ENCODE results near the gene PTPRD. TPM values are rescaled to one million over a fixed set of nuclear protein-coding genes. Genes with fewer than 3 reads are reported as not detected.

PTPRD gene
- total RNA-seq, 2 donors from 2014 or later = 19.6 to 101 TPM

GRCh38 chr9:9771314-9771713, 841.5 kb downstream of the PTPRD start:
- no peak for DNase-seq (ENCODE audit: low spot score)
- no peaks in the 10 kb centered on the region for H3K27me3 ChIP-seq (replicated peaks; ENCODE audit: insufficient read depth)
- no peak for ATAC-seq (ENCODE audit: insufficient number of reproducible peaks, low FRiP score, low read depth)
- no peak overlapping the region for H3K4me3 ChIP-seq
- TF ChIP-seq CTCF (IDR thresholded peaks at IDR 0.05) = no peak
- H3K9me3 ChIP-seq = no peaks in the 10 kb centered on the region
- peaks cover 0 to 3% of the 10 kb centered on the region in 2 donors for H3K4me1 ChIP-seq (ENCODE audit: control insufficient read depth in 1 of 2, low read depth in 2 of 2)
- H3K27ac ChIP-seq = no peak overlapping the region
- no peaks in the 10 kb centered on the region for H3K36me3 ChIP-seq

- ATAC-seq (ENCODE audit: insufficient number of reproducible peaks, low FRiP score, low read depth) (no peak), DNase-seq (ENCODE audit: low spot score) (no peak)
- no peaks in the 10 kb centered on the region for H3K4me1 ChIP-seq (ENCODE audit: control insufficient read depth in 1 of 2, low read depth in 2 of 2)
- H3K36me3 ChIP-seq = no peaks in the 10 kb centered on the region
- no peak for TF ChIP-seq CTCF (IDR thresholded peaks at IDR 0.05)
- H3K27me3 ChIP-seq (replicated peaks; ENCODE audit: insufficient read depth) = no peaks in the 10 kb centered on the region
- no peak overlapping the region for H3K27ac ChIP-seq
- H3K9me3 ChIP-seq = peaks cover 4% of the 10 kb centered on the region
- peak overlapping the region; percentile 35 for H3K4me3 ChIP-seq
Observed at GRCh38 chr9:9764821-9765220, 848.0 kb downstream of the PTPRD start.

GRCh38 chr9:9754186-9754585, 858.6 kb downstream of the PTPRD start:
- Histone ChIP-seq H3K9me3 (no peaks in the 10 kb centered on the region), H3K36me3 (no peaks in the 10 kb centered on the region), H3K4me3 (no peak overlapping the region), H3K27ac (no peak overlapping the region), H3K27me3 (replicated peaks; ENCODE audit: insufficient read depth) (no peaks in the 10 kb centered on the region), H3K4me1 (ENCODE audit: control insufficient read depth in 1 of 2, low read depth in 2 of 2) (peaks cover 7 to 31% of the 10 kb centered on the region in 2 donors)
- TF ChIP-seq CTCF (IDR thresholded peaks at IDR 0.05) = no peak
- DNase-seq (ENCODE audit: low spot score) (no peak), ATAC-seq (ENCODE audit: insufficient number of reproducible peaks, low FRiP score, low read depth) (no peak)

DNA sequence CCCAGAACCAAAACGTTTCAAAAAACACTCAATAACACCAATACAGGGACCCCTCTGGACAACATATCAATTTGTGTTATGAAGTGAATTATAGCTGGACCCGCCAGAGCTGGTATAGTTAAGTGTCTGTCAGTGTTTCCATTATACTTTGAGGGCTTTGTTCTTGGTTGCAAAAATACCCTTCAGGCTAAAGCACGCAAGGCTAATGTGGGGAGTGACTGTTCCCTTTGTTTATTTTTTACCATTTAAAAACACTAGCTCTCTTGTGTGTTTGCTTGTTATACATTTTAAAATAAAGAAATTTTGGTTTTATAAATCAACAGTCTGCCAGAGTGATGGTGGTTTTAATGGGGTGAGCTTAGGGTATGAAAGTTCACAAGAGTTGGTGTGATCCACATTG, 859.5 kb downstream of the PTPRD start:
- Histone ChIP-seq H3K36me3 (no peaks in the 10 kb centered on the region), H3K27me3 (replicated peaks; ENCODE audit: insufficient read depth) (no peaks in the 10 kb centered on the region), H3K27ac (peak overlapping the region; percentile 31 to 32), H3K4me3 (no peak overlapping the region), H3K4me1 (ENCODE audit: control insufficient read depth in 1 of 2, low read depth in 2 of 2) (peaks cover 7 to 31% of the 10 kb centered on the region in 2 donors), H3K9me3 (no peaks in the 10 kb centered on the region)
- ATAC-seq (ENCODE audit: insufficient number of reproducible peaks, low FRiP score, low read depth) (no peak), DNase-seq (ENCODE audit: low spot score) (no peak)
- TF ChIP-seq CTCF (IDR thresholded peaks at IDR 0.05) = no peak

DNA sequence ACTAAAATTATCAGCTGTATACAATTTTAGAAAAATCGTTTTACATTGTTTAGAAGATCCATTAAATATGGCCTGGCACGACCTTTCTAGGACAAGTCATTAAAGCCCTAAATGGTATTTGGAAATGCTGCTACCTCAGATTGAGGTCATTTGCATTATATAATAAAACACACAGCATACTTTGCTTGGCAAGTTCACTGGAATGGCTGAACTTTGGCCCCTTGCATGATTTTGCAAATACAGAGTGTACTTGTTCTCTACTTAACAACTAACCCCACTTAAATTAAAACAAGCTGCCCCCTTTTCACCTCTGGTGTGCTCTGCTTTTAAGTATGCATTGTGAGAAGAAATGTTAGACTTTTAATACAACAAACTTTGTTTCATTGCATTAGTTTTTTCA, 860.1 kb downstream of the PTPRD start:
- TF ChIP-seq CTCF (IDR thresholded peaks at IDR 0.05) = no peak
- no peak for DNase-seq (ENCODE audit: low spot score)
- no peaks in the 10 kb centered on the region for H3K36me3 ChIP-seq
- H3K4me3 ChIP-seq = no peak overlapping the region
- peak overlapping the region; percentile 31 to 32 for H3K27ac ChIP-seq
- H3K4me1 ChIP-seq (ENCODE audit: control insufficient read depth in 1 of 2, low read depth in 2 of 2) = peaks cover 7 to 31% of the 10 kb centered on the region in 2 donors
- H3K9me3 ChIP-seq = no peaks in the 10 kb centered on the region
- no peaks in the 10 kb centered on the region for H3K27me3 ChIP-seq (replicated peaks; ENCODE audit: insufficient read depth)
- ATAC-seq (ENCODE audit: insufficient number of reproducible peaks, low FRiP score, low read depth) = peak; percentile 46
